ENCODE results near the gene SLC6A12. TPM values are rescaled to one million over a fixed set of nuclear protein-coding genes. Genes with fewer than 3 reads are reported as not detected.

The SLC6A12 gene
- total RNA-seq, 1 donor from 2014 or later, result not detected

DNA sequence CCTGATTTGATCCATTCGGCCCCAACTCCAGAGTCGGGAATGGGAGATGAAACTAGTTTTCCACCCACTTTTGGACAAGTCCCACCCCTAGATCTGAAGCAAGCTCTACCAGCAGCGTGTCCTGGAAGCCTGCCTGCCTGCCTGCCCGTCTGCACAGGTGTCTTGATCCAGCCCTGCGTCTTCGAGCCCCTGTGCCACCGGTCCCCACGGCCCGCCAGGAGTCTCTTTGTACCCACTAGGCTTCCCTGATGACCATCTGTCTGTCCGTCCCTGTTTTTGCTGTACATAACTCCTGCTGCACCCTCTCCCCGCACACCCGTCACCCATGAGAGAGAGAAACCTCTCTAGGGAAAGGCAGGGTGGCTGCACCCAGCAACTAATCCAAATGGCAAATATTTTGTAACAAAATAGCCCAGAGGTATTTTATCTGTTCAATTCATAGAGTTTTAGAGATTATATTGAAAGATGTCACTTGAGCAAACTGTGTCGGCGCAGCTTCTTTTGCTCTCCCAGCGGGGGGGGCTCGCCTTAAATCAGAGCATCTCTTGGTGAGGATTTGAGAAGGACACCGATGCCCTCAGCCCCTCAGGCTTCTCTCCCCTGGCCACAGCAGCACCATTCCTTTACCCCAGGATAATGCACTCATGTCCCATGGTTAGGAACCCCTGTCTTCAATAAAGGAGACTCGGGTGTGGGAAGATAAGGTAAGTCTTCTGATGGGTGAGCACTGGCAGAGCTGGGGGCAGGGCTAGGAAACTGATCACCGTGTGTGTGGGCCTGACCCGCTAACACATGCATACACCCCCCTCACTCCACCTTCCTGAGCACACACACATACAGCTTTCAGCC is 35.8 kb downstream of the SLC6A12 start:
- intact Hi-C loops (cut with micrococcal nuclease), result no loop called here
- no peak overlapping the region for H3K4me3 Mint-ChIP-seq
- no peak for DNase-seq
- H3K9me3 Mint-ChIP-seq, result no peaks in the 10 kb centered on the region
- no peak overlapping the region for H3K27ac Mint-ChIP-seq
- no peaks in the 10 kb centered on the region for H3K36me3 Mint-ChIP-seq (ENCODE audit: low read depth)
- H3K27me3 Mint-ChIP-seq, result no peaks in the 10 kb centered on the region
- peaks cover 6% of the 10 kb centered on the region for H3K4me1 Mint-ChIP-seq

GRCh38 chr12:177336-177979 is 36.5 kb downstream of the SLC6A12 start:
- Mint-ChIP-seq H3K4me1 (peaks cover 6% of the 10 kb centered on the region), H3K4me3 (no peak overlapping the region), H3K36me3 (ENCODE audit: low read depth) (no peaks in the 10 kb centered on the region), H3K27me3 (peaks cover 2% of the 10 kb centered on the region), H3K27ac (no peak overlapping the region), H3K9me3 (no peaks in the 10 kb centered on the region)
- DNase-seq, result no peak
- intact Hi-C loops (cut with micrococcal nuclease), result no loop called here

DNA sequence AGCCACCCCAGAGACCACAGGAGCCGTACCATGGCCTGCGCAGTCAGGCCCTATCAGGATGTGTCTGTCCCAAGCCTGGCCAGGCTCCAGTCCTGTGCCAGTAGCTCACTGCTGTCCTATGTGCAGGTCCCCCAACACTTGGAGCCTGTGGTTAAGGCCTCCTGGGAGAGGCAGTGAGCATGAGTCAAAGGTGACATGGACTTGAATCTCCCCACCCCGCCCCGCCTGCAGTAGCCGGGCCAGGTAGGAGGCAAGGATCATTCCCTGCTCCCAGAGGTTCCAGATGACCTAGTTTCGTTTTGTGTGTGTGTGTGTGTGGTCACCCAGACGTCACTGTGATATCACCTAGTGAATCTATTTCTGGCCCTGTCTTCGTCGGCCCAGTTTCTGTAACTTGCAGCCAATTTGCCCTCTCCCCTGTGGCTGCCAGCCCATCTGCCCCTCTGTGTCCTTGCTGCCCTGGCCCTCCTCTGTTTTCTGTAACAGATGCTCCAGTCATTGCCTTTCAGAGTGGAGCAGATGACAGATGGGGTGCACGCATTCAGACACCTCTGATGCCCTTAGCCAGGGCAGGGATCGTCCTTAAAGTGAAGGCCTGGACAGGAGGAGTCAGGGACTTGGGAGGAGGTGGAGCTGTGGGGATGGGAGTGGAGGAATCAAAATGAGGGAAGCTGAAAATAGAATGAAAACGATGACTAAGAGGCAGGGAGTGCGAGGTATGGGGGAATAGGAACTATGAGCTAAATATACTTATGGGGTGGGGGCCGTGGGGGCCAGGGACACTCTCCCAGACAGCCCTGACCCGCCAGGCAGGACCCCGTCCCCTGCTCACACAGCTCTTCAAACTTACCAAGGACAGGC is 37.4 kb downstream of the SLC6A12 start:
- DNase-seq, result no peak
- Mint-ChIP-seq H3K4me3 (no peak overlapping the region), H3K4me1 (peaks cover 6% of the 10 kb centered on the region), H3K27ac (no peak overlapping the region), H3K27me3 (peaks cover 3% of the 10 kb centered on the region), H3K36me3 (ENCODE audit: low read depth) (no peaks in the 10 kb centered on the region), H3K9me3 (no peaks in the 10 kb centered on the region)
- intact Hi-C loops (cut with micrococcal nuclease), result no loop called here

DNA sequence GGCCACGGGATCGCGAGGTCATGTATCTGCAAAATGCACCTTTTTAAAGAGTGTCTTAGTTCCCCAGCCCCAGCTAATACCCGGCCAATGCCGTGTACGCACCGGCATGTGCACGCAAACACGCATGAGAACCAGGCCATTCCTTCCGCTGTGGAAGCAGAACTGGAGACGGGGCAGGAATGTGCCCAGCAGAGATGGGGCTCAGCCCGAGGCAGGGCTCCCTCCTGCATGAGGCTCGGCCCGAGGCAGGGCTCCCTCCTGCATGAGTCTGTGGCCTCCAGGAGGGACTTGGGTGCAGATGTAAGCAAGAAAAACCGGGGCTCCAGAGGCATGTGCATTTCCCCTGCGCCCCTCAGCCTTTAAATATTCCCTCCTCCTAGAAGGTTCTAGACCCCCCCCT is 38.2 kb downstream of the SLC6A12 start:
- Mint-ChIP-seq H3K9me3 (no peaks in the 10 kb centered on the region), H3K27ac (no peak overlapping the region), H3K4me1 (peaks cover 6% of the 10 kb centered on the region), H3K27me3 (peaks cover 5% of the 10 kb centered on the region), H3K4me3 (no peak overlapping the region), H3K36me3 (ENCODE audit: low read depth) (no peaks in the 10 kb centered on the region)
- DNase-seq, result no peak
- intact Hi-C loops (cut with micrococcal nuclease), result no loop called here

DNA sequence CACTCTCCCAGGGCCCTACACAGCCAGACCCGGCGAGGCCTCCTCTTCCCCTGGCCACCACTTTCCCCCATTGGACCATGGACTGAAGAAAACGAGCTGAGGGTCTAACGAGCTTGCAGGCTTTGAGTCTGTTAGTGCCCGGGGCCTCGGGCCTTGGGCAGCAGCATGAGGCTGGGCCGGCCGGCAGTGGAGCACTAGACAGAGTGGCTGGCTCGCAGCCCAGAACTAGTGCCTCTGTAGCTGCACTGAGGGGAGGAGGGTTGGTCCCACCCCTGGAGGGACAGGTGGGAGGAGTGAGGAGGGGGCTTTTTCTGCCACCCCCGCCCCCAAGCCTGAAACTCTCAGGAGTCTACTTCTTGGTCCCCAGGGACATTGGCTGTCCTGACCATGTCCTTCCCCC is 38.7 kb downstream of the SLC6A12 start:
- no peak overlapping the region for H3K4me3 Mint-ChIP-seq
- H3K4me1 Mint-ChIP-seq, result peaks cover 3% of the 10 kb centered on the region
- no peak overlapping the region for H3K27ac Mint-ChIP-seq
- intact Hi-C loops (cut with micrococcal nuclease), result no loop called here
- no peaks in the 10 kb centered on the region for H3K36me3 Mint-ChIP-seq (ENCODE audit: low read depth)
- H3K9me3 Mint-ChIP-seq, result no peaks in the 10 kb centered on the region
- DNase-seq, result no peak
- H3K27me3 Mint-ChIP-seq, result peaks cover 5% of the 10 kb centered on the region

- no peak overlapping the region for H3K27ac Mint-ChIP-seq
- H3K36me3 Mint-ChIP-seq (ENCODE audit: low read depth), result no peaks in the 10 kb centered on the region
- H3K9me3 Mint-ChIP-seq, result no peaks in the 10 kb centered on the region
- no peak for DNase-seq
- no peaks in the 10 kb centered on the region for H3K4me1 Mint-ChIP-seq
- peaks cover 5% of the 10 kb centered on the region for H3K27me3 Mint-ChIP-seq
- H3K4me3 Mint-ChIP-seq, result no peak overlapping the region
- intact Hi-C loops (cut with micrococcal nuclease), result no loop called here
Measured at GRCh38 chr12:174596-174995, 39.4 kb downstream of the SLC6A12 start.

- intact Hi-C loops (cut with micrococcal nuclease), result no loop called here
- H3K27me3 Mint-ChIP-seq, result peaks cover 5% of the 10 kb centered on the region
- peaks cover 4% of the 10 kb centered on the region for H3K4me1 Mint-ChIP-seq
- DNase-seq, result no peak
- no peaks in the 10 kb centered on the region for H3K36me3 Mint-ChIP-seq (ENCODE audit: low read depth)
- no peak overlapping the region for H3K4me3 Mint-ChIP-seq
- no peak overlapping the region for H3K27ac Mint-ChIP-seq
- H3K9me3 Mint-ChIP-seq, result no peaks in the 10 kb centered on the region
Measured at GRCh38 chr12:174124-174523, 39.8 kb downstream of the SLC6A12 start.

GRCh38 chr12:172732-173161 is 41.2 kb downstream of the SLC6A12 start:
- H3K27me3 Mint-ChIP-seq, result peaks cover 5% of the 10 kb centered on the region
- no peak for DNase-seq
- H3K4me1 Mint-ChIP-seq, result peaks cover 10% of the 10 kb centered on the region
- no peak overlapping the region for H3K27ac Mint-ChIP-seq
- H3K4me3 Mint-ChIP-seq, result no peak overlapping the region
- H3K36me3 Mint-ChIP-seq (ENCODE audit: low read depth), result no peaks in the 10 kb centered on the region
- H3K9me3 Mint-ChIP-seq, result no peaks in the 10 kb centered on the region
- intact Hi-C loops (cut with micrococcal nuclease), result no loop called here

GRCh38 chr12:171743-172676 is 41.9 kb downstream of the SLC6A12 start:
- Mint-ChIP-seq H3K36me3 (ENCODE audit: low read depth) (no peaks in the 10 kb centered on the region), H3K27ac (no peak overlapping the region), H3K9me3 (no peaks in the 10 kb centered on the region), H3K27me3 (peaks cover 5% of the 10 kb centered on the region), H3K4me1 (peaks cover 10% of the 10 kb centered on the region), H3K4me3 (no peak overlapping the region)
- DNase-seq, result no peak
- intact Hi-C loops (cut with micrococcal nuclease), result no loop called here

DNA sequence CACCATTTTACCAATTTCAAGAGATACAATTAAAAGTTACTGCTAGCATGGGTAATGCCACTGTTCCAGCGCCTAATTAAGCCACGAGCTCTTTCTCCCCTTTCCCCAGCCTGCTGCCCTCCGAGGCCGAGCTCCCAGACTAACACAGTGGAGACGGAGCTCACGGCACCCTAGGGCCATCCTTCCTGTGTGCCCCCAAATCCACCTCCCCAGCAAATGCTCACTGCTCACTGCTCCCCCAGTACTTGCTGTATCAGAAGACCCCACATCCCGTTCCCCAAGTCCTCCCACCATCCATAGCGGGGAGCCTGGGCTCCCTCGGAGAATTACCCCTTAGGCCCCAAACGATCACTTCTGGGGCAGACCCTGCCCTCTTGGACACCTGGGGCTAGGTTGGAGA is 42.7 kb downstream of the SLC6A12 start:
- H3K27ac Mint-ChIP-seq, result no peak overlapping the region
- H3K4me1 Mint-ChIP-seq, result peaks cover 15% of the 10 kb centered on the region
- H3K36me3 Mint-ChIP-seq (ENCODE audit: low read depth), result no peaks in the 10 kb centered on the region
- peaks cover 5% of the 10 kb centered on the region for H3K27me3 Mint-ChIP-seq
- intact Hi-C loops (cut with micrococcal nuclease), result no loop called here
- H3K9me3 Mint-ChIP-seq, result no peaks in the 10 kb centered on the region
- H3K4me3 Mint-ChIP-seq, result no peak overlapping the region
- DNase-seq, result no peak

- Mint-ChIP-seq H3K27me3 (peaks cover 5% of the 10 kb centered on the region), H3K4me3 (no peak overlapping the region), H3K27ac (no peak overlapping the region), H3K9me3 (no peaks in the 10 kb centered on the region), H3K4me1 (peaks cover 15% of the 10 kb centered on the region), H3K36me3 (ENCODE audit: low read depth) (no peaks in the 10 kb centered on the region)
- no peak for DNase-seq
- intact Hi-C loops (cut with micrococcal nuclease), result no loop called here
Measured at GRCh38 chr12:170371-171225, 43.4 kb downstream of the SLC6A12 start.

- Mint-ChIP-seq H3K9me3 (no peaks in the 10 kb centered on the region), H3K36me3 (ENCODE audit: low read depth) (no peaks in the 10 kb centered on the region), H3K4me3 (no peak overlapping the region), H3K27me3 (peaks cover 5% of the 10 kb centered on the region), H3K27ac (no peak overlapping the region), H3K4me1 (peaks cover 15% of the 10 kb centered on the region)
- DNase-seq, result no peak
- intact Hi-C loops (cut with micrococcal nuclease), result no loop called here
Measured at GRCh38 chr12:169528-170370, 44.2 kb downstream of the SLC6A12 start.

Data from activated CD4-positive, alpha-beta T cell treated with anti-CD3 and anti-CD28 coated beads, Interleukin-2, amount 10 ng/mL, durations not matched to agents 24 days and 14 days (primary cell).